B cell (primary cell): ENCODE measurements around the gene GATA5. TPM values are rescaled to one million over a fixed set of nuclear protein-coding genes. Genes with fewer than 3 reads are reported as not detected.

ENCODE experiments used
- ATAC-seq: fragments of 200-7000 bp; cut with Tn5 transposase; one replicate; pipeline ENCODE4 v1.10.0; 2021; ENCODE audit warnings: low read depth, mild to moderate bottlenecking, moderate number of reproducible peaks, moderate library complexity
- CTCF ChIA-PET: fragments of 350-600 bp; sonication (Branson Sonifier 250); formaldehyde crosslinking; loops from one replicate; lab custom pipeline; 2021; ENCODE audit warnings: antibody characterized with exemption, inconsistent platforms; lab: Charles Lee
- POLR2A ChIA-PET: fragments of 350-600 bp; sonication (Branson Sonifier 250); formaldehyde crosslinking; loops from one replicate; lab custom pipeline; 2021; ENCODE audit warnings: antibody characterized with exemption; lab: Charles Lee
- DNase-seq: peaks from one replicate; pipeline ENCODE4 v3.0.0; 2013
- H2AFZ ChIP-seq: 2 replicates; pipeline ENCODE4 v1.6.1; 2012; ENCODE audit warnings: mild to moderate bottlenecking, low read depth, low read length; ENCODE audit not compliant: insufficient read depth, poor library complexity, severe bottlenecking
- H3K27ac ChIP-seq, 2 donors: 1 replicate in 1 of 2; 2 replicates in 1 of 2; pipeline ENCODE4 v1.5.1; 2012 to 2013; ENCODE audit warnings: low read length in 2 of 2, mild to moderate bottlenecking in 2 of 2, moderate library complexity in 1 of 2
- H3K27me3 ChIP-seq, 4 experiments: fragments of 200-600 bp in 1 of 4; sonication (generic) in 1 of 4; replicated peaks in 1 of 4; 1 replicate in 2 of 4; 2 replicates in 2 of 4; pipeline versions ENCODE4 v1.6.1 to v1.7.0; 2013 to 2016; ENCODE audit warnings: low read length in 3 of 4, mild to moderate bottlenecking in 2 of 4, mixed read lengths in 1 of 4, moderate library complexity in 1 of 4; ENCODE audit not compliant: insufficient read depth in 4 of 4, control insufficient read depth in 3 of 4; ENCODE audit errors: control extremely low read depth in 1 of 4
- H3K36me3 ChIP-seq, 2 experiments: replicated peaks in 1 of 2; 1 replicate in 1 of 2; 2 replicates in 1 of 2; pipeline versions ENCODE4 v1.6.1 to v1.7.1; 2013; ENCODE audit warnings: low read length in 1 of 2; ENCODE audit not compliant: insufficient read depth in 2 of 2, control insufficient read depth in 1 of 2; ENCODE audit errors: control extremely low read depth in 1 of 2, extremely low read depth in 1 of 2
- H3K4me1 ChIP-seq, 2 donors: fragments of 200-600 bp in 1 of 2; sonication (generic) in 1 of 2; 1 replicate in 1 of 2; 2 replicates in 1 of 2; pipeline versions ENCODE4 v1.5.1 to v1.6.1; 2013 to 2017; ENCODE audit warnings: low read length in 2 of 2; ENCODE audit not compliant: control insufficient read depth in 2 of 2, insufficient read depth in 2 of 2
- H3K4me2 ChIP-seq: replicated peaks from 2 replicates; pipeline ENCODE3; 2012; ENCODE audit warnings: mild to moderate bottlenecking, low read depth, low read length; ENCODE audit not compliant: poor library complexity, severe bottlenecking
- H3K4me3 ChIP-seq, 5 experiments: fragments of 200-600 bp in 1 of 5; sonication (generic) in 1 of 5; 1 replicate in 3 of 5; 2 replicates in 2 of 5; pipeline versions ENCODE4 v1.5.1 to v1.7.0; 2011 to 2016; ENCODE audit warnings: low read length in 4 of 5, mild to moderate bottlenecking in 4 of 5, low read depth in 2 of 5, control low read depth in 1 of 5, moderate library complexity in 1 of 5; ENCODE audit not compliant: insufficient read depth in 1 of 5; ENCODE audit errors: control extremely low read depth in 1 of 5, extremely low read depth in 1 of 5
- H3K79me2 ChIP-seq: fragments of 200-600 bp; sonication (generic); one replicate; pipeline ENCODE4 v1.6.0; 2016; ENCODE audit warnings: low read length; ENCODE audit not compliant: control insufficient read depth, insufficient read depth
- H3K9ac ChIP-seq: fragments of 200-600 bp; sonication (generic); 2 replicates; pipeline ENCODE4 v1.6.1; 2017; ENCODE audit warnings: mild to moderate bottlenecking, low read length, moderate library complexity
- H3K9me3 ChIP-seq, 3 donors: one replicate each; pipeline versions ENCODE4 v1.6.1 to v1.7.1; 2013; ENCODE audit warnings: low read length in 2 of 3; ENCODE audit not compliant: control insufficient read depth in 2 of 3, insufficient read depth in 1 of 3; ENCODE audit errors: control extremely low read depth in 1 of 3
- H4K20me1 ChIP-seq: 2 replicates; pipeline ENCODE4 v1.6.0; 2012; ENCODE audit warnings: mild to moderate bottlenecking, low read length; ENCODE audit not compliant: insufficient read depth, control insufficient read depth, poor library complexity, severe bottlenecking
- H3K27ac Mint-ChIP-seq: one replicate; pipeline ENCODE4 v1.8.0; 2021; ENCODE audit warnings: mixed read lengths
- H3K27me3 Mint-ChIP-seq: one replicate; pipeline ENCODE4 v1.8.0; 2021; ENCODE audit warnings: mixed read lengths
- H3K4me1 Mint-ChIP-seq: one replicate; pipeline ENCODE4 v1.8.0; 2021; ENCODE audit warnings: mixed read lengths
- H3K4me3 Mint-ChIP-seq: one replicate; pipeline ENCODE4 v1.8.0; 2021; ENCODE audit warnings: mixed read lengths
- H3K9me3 Mint-ChIP-seq: one replicate; pipeline ENCODE4 v1.8.0; 2022; ENCODE audit warnings: mixed read lengths; ENCODE audit not compliant: insufficient read depth
- EZH2 ChIP-seq: IDR thresholded peaks from 2 replicates; pipeline ENCODE4 v1.6.1; 2012; ENCODE audit warnings: borderline replicate concordance, low read depth, mild to moderate bottlenecking, moderate library complexity, low read length; ENCODE audit not compliant: insufficient read depth, poor library complexity, severe bottlenecking
- WGBS: methylation state at CpG from one replicate; pipeline ENCODE4 v1.1.5; 2013; ENCODE audit warnings: missing lambda C conversion rate; ENCODE audit not compliant: insufficient coverage; 5-methylcytosine and 5-hydroxymethylcytosine counted together
- intact Hi-C: fragments of 100-400 bp; cut with micrococcal nuclease; formaldehyde crosslinking; loops from one replicate; pipeline ENCODE4 v1.10.0; 2022
- polyA plus RNA-seq: library from polyadenylated mRNA; depleted of rRNA; stranded (reverse); fragments of >200 nt; gene quantifications from 2 replicates; pipeline ENCODE4 v1.2.3, GENCODE V29; 2012
- total RNA-seq, 2 donors: library from RNA; stranded (reverse); fragments of 120-200 nt in 1 of 2; gene quantifications; 1 replicate in 1 of 2; 2 replicates in 1 of 2; pipeline versions ENCODE4 v1.2.3 to v1.2.4, GENCODE V29; 2013 to 2022
- TF ChIP-seq, protein P1 (sequence below): fragments of 200-600 bp; IDR thresholded peaks from one replicate; pipeline ENCODE4 v1.8.0; 2022; ENCODE audit warnings: antibody characterized with exemption, mild to moderate bottlenecking

GATA5 gene
- total and polyA plus RNA-seq, 2 donors (not counting 1 experiment from before 2014, with no cell fraction given) = not detected

DNA sequence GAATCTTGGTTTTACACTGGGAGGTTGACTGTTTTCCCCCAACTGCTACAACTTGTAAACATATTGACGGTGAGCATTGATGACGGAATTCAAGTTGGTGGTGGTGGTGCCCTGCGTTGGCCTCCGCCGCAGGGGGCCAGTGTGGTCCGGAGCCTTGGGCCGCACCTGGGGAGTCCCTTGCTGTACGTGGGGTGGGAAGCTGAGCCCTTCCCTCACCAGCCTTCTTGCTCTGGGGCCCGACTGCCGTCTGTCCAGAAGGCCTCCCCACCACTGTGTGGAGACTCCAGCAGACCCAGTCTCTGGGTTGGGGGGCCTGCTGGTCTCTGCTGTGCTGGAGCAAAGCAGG is 11.4 kb downstream of the GATA5 start:
- no peak overlapping the region for H3K9ac ChIP-seq
- H3K9me3 ChIP-seq = no peaks in the 10 kb centered on the region
- no peak for ATAC-seq
- no peak overlapping the region for H2AFZ ChIP-seq
- no peaks in the 10 kb centered on the region for H4K20me1 ChIP-seq
- H3K27me3 ChIP-seq = peaks cover 0 to 7% (median 2%) of the 10 kb centered on the region in 4 experiments
- CTCF ChIA-PET = no interaction called here
- Mint-ChIP-seq H3K9me3 (no peaks in the 10 kb centered on the region), H3K27me3 (peaks cover 4% of the 10 kb centered on the region), H3K4me3 (no peak overlapping the region), H3K4me1 (no peaks in the 10 kb centered on the region), H3K27ac (no peak overlapping the region)
- H3K4me2 ChIP-seq = no peak overlapping the region
- TF ChIP-seq EZH2 = no peak
- TF ChIP-seq, protein P1, sequence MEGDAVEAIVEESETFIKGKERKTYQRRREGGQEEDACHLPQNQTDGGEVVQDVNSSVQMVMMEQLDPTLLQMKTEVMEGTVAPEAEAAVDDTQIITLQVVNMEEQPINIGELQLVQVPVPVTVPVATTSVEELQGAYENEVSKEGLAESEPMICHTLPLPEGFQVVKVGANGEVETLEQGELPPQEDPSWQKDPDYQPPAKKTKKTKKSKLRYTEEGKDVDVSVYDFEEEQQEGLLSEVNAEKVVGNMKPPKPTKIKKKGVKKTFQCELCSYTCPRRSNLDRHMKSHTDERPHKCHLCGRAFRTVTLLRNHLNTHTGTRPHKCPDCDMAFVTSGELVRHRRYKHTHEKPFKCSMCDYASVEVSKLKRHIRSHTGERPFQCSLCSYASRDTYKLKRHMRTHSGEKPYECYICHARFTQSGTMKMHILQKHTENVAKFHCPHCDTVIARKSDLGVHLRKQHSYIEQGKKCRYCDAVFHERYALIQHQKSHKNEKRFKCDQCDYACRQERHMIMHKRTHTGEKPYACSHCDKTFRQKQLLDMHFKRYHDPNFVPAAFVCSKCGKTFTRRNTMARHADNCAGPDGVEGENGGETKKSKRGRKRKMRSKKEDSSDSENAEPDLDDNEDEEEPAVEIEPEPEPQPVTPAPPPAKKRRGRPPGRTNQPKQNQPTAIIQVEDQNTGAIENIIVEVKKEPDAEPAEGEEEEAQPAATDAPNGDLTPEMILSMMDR = no peak
- no peaks in the 10 kb centered on the region for H3K4me1 ChIP-seq
- H3K79me2 ChIP-seq = no peaks in the 10 kb centered on the region
- no peak overlapping the region for H3K4me3 ChIP-seq
- WGBS = 98% methylated on average over 9 of the region's 10 CpGs
- no peak overlapping the region for H3K27ac ChIP-seq
- POLR2A ChIA-PET = no interaction called here
- H3K36me3 ChIP-seq = no peaks in the 10 kb centered on the region
- DNase-seq = no peak
- intact Hi-C loops = no loop called here

DNA sequence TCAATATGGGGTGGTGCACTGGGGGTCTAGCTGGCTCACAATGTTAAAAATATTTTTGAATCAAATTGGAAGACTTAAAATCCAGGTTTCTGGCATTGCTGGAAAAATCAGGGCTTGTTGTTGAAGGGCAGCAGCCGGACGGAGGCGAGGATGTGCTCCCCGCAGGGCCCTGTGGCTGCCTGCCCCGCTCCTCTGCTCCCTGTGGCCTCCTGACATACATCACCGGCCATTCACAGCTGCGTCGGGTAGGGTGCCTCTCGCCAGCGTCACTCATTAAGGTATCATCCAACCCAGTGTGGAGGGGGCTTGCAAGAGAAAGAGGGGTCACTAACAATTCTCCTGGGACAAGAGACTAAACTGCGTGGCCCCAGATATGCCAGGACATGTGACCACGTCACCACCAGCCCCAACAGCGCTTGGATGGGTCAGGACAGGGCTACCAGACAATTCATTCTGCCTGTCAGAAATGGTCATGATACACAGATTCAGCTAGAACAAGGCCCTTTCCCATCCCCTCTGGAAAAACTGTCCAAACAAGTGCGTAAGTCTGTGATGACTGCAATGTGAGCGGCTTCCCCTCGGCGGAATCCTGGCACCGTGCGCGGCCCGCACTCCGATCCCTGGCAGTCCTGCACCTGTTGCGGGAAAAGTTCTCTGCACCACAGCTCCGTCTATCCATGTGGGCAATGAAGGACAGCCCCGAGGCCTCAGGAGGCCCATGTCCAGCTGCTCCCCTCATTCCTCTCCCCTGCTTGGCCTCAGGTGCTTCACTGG is 12.0 kb downstream of the GATA5 start:
- DNase-seq (no peak), ATAC-seq (no peak)
- Histone ChIP-seq H3K9me3 (peaks cover 0 to 2% (median 0%) of the 10 kb centered on the region in 3 donors), H3K27ac (no peak overlapping the region), H4K20me1 (no peaks in the 10 kb centered on the region), H3K4me2 (no peak overlapping the region), H3K4me1 (no peaks in the 10 kb centered on the region), H3K9ac (no peak overlapping the region), H3K27me3 (peaks cover 0 to 5% (median 2%) of the 10 kb centered on the region in 4 experiments), H3K36me3 (no peaks in the 10 kb centered on the region), H2AFZ (no peak overlapping the region), H3K79me2 (no peaks in the 10 kb centered on the region), H3K4me3 (no peak overlapping the region)
- H3K9me3 Mint-ChIP-seq = no peaks in the 10 kb centered on the region
- no peaks in the 10 kb centered on the region for H3K27me3 Mint-ChIP-seq
- TF ChIP-seq, protein P1 = no peak
- no peak for TF ChIP-seq EZH2
- H3K4me1 Mint-ChIP-seq = no peaks in the 10 kb centered on the region
- 90% methylated on average over 21 of the region's 25 CpGs for WGBS
- POLR2A ChIA-PET = no interaction called here
- no peak overlapping the region for H3K27ac Mint-ChIP-seq
- intact Hi-C loops = no loop called here
- CTCF ChIA-PET = no interaction called here
- no peak overlapping the region for H3K4me3 Mint-ChIP-seq
